ENCODE measurements around the gene SELENOK.
"Not testable (repeated sequence)": the region's sequence is repeated elsewhere in the genome, so short reads cannot be mapped to it uniquely, and the experiment has no call there.

SELENOK gene

DNA sequence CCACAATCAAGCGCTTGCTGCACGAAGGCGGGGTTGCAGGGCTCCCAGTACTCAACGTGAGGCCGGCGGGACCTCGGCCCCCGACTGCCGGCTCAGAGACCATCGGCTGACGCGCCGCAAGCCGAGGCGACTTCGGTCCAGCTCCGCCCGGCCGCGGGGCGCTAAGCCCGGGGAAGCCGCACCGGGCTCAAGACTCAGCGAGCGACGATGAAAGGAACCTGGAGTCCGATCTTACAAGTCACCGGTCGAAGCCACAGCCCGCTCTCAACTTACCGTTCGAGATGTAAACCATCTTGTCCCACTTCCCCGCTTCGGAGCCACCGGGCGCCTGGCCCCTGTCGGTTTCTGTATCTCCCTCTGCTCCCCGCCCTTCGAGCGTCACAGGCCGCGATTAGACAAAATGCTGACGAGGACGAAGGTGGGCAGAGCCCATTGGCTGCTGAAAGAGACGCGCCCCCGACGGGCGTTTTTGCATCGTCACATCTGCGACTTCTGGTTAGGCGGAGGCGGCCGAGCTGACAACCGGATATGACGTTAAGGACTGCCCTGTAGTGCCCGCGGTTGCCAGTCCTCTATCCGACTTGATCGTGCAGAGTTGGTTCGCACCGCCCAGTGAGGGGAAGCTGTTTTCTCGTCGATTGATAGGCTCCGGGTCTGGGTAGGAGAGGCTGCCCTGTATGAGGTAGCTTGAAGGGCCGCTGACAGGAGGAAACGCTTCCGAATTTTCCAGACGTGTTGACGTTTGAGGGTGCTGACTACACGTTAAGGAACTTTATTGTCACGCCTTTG, at the start of gene SELENOK:
Gene SELENOK (minus strand): TSS at position 363 of the 789 bp plus-strand sequence.
- peak; percentile 97 for DNase-seq (ENCODE audit: low spot score)

DNA sequence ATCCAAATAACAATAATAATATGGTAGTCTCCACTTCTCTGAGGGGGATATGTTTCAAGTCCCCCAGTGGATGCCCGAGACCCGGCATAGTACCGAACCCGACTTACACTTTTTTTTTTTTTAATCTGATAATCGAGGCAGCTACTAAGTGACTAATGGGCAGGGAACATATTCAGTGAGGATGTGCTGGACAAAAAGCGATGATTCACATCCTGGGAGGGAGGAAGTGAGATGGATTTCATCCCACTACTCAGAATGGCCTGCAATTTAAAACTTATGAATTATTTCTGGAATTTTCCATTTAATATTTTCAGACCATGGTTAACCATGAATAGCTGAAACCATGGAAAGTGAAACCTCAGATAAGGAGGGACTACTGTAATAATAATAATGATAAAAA, 49.5 kb upstream of the SELENOK start:
- DNase-seq (ENCODE audit: low spot score), result peak; percentile 25

DNA sequence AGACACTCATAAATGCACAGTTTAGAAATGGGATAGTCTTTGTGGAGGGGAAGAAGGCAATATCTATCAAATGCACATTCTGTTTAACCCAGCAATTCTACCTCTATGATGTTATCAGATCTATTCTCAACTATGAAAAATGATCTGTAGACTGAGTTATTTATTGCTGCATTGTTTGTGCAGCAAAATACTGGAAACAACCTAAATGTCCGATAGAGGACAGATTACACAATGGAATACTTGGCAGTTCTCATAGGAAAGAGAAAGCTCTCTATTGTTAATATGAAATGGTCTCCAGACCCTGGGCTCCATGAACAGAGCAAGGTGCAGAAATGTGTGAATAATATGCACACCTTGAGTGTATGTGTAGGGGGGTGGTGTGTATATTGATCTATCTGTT, 49.0 kb upstream of the SELENOK start:
- DNase-seq (ENCODE audit: low spot score), result no peak

DNA sequence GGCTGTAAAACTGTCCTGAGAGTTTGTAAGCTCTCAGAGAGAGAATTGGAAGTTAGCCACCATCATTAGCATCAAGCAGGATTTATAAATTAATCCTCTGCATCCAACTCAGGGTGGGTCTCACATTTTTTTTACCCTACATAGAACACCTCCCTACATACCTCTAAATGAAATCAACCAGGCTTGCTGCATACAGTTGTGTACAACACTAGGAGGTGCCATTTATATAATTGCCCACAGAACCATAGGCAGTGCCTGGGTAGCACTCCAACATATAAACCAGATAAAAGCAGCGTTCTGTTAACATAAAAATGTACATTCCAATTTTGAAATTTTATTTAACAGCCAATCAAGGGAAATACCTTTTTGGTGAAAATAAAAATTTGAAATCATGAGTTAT, 48.2 kb upstream of the SELENOK start:
- DNase-seq (ENCODE audit: low spot score), result no peak

DNA sequence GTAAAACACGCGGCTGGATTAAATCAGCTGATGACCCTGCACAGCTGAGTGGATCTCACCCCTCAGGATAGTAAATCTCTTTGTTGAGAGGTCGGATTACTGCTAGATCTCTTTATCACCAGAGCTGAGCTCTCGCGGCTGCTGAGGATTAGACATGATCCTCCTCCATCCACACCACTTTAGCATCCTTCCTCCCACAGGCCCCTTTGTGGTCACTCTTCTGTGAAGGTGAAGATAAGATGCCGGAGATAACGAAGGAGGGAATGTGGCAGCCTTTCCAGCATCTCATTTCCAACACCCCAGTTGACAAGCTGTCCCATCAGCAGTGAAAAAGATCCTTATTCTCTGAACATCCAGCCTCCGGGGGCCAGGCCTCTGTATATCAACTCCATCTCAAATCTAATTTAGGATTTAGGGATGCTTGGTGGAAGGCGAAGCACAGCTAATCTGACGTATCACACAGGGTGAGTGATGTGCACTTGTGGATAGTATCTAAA, 47.5 kb upstream of the SELENOK start:
- no peak for DNase-seq (ENCODE audit: low spot score)

DNA sequence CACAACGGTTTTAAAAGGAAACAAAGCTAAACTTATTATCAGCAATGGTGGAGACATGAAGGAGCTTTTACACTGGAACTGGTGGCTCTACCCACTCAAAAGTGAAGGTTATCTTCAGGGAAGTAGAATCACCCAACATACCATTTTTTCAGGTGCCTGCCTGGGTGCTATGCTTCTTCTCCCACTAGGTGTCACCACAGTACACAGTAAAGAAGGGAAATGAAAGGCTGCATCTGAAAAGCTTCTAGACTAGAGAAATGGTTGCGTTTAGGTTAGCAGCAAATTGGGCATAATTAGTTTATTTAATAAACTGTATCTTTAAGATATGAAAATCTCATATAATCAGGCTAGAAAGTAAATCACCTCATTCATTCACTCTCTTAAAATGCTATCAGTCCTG, 47.0 kb upstream of the SELENOK start:
- DNase-seq (ENCODE audit: low spot score), result peak; percentile 69

DNA sequence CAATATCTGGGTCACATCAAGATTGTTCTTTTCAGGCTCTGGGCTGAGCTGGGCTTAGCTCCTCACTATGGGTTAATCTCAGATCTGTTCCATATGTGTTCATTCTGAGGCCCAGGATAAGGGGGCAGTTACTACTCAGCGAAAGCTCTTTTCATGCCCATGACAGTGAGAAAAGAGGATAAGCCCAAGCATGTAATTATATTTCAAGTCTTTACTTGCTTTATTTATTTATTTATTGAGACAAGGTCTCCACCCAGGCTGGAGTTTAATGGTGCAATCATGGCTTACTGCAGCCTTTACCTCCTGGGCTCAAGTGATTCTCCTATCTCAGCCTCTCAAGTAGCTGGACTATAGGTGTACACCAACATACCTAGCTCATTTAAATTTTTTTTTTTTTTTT, 44.7 kb upstream of the SELENOK start:
- DNase-seq (ENCODE audit: low spot score), result no peak

DNA sequence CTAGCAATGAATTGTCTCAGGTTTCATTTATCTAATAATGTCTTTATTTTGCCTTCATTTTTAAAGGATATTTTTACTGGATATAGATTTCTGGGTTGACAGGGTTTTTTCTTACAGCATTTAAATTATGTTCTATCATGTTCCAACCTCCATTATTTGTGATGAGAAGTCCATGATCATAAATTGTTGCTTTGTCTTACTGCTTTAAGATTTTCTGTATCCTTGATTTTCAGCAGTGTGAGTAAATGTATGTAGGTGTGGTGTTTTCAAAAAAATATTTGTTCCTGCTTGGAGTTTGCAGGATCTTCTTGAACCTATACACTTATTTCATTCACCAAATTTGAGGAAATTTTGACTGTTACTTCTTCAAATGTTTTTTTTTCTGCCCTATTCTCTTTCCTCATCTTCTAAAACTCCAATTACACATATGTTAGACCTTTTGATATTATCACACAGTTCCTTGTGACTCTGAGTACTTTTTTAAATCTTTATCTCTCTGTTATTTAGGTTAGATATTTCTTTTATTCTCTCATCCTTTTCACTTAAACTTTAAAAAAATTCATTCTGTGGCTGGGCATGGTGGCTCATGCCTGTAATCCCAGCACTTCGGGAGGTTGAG, 43.7 kb upstream of the SELENOK start:
- DNase-seq (ENCODE audit: low spot score), result no peak

DNA sequence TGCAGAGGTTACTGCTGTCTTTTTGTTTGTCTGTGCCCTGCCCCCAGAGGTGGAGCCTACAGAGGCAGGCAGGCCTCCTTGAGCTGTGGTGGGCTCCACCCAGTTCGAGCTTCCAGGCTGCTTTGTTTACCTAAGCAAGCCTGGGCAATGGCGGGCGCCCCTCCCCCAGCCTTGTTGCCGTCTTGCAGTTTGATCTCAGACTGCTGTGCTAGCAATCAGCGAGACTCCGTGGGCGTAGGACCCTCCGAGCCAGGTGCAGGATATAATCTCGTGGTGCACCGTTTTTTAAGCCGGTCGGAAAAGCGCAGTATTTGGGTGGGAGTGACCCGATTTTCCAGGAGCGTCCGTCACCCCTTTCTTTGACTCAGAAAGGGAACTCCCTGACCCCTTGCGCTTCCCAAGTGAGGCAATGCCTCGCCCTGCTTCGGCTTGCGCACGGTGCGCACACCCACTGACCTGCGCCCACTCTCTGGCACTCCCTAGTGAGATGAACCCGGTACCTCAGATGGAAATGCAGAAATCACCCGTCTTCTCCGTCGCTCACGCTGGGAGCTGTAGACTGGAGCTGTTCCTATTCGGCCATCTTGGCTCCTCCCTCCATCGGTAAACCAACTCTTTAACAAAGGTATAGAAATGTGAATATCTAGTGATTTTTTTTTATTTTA, 35.7 kb upstream of the SELENOK start:
- DNase-seq (ENCODE audit: low spot score), result not testable (repeated sequence)

DNA sequence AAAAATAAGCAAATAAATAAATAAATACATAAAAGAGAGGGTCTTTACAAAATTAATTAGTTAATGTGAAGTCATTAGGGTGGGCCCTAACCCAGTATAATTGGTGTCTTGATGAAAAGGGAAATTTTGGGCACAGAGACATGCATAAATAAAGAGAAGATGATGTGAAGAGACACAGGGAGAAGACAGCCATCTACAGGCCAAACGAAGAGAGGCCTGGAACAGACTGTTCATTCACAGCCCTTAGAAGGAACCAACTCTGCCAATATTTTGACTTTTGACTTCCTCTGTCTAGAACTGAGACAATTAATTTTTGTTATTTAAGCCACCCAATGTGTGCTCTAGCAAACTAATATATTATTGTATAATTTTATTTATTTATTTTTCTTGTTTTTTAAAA, 29.6 kb upstream of the SELENOK start:
- DNase-seq (ENCODE audit: low spot score), result peak; percentile 29

DNA sequence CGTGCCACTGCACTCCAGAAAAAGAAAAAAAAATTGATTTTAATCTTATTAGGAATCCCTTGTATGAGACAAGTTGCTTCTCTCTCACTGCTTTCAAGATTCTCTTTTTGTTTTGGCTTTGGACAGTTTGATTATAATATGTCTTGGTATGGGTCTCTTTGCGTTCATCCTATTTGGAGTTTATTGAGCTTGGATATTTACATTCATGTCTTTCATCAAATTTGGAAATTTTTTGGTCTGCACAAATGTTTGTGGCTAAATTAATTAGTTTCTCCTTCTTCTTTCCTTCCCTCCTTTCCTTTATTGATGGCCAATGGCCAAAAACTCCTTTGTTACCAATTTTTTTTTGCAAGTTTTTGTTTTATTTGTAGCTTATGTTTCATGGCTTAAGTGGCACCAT, 28.1 kb upstream of the SELENOK start:
- DNase-seq (ENCODE audit: low spot score), result no peak

DNA sequence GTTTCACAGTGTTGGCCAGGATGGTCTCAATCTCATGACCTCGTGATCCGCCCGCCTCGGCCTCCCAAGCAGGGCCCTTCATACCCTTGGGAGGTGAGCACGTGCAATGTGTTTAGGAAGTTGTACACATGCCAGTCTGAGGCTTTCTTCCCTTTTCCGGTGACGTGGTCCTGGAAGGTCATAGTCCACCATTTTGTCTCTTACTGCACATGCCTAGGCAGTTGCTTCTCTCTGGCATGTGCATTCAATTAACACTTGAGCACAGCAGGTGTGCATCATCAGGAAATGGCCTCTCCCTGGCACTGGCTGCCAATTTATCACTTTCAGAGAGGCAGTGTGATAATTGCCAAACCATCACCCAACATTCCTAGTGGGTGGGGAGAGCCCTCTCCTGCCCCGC, 21.7 kb upstream of the SELENOK start:
- no peak for DNase-seq (ENCODE audit: low spot score)

DNA sequence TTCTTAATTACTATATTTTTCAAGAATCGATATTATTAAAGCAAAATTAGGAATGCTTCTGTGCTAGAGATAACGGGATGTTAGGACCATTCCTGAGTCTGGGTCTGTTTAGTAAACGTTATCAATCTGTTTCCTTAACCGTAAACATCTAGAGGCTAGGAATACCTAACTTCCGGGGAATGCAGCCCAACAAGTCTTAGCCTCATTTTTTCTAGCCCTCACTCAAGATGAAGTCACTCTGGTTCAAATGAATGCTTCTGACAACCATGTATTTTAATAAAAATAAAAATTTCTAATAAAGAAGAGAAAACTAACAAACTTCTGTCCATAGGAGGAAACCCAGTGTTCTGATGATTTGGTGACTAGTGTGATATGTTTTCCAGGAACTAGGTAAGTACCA, 11.1 kb upstream of the SELENOK start:
- DNase-seq (ENCODE audit: low spot score), result no peak

DNA sequence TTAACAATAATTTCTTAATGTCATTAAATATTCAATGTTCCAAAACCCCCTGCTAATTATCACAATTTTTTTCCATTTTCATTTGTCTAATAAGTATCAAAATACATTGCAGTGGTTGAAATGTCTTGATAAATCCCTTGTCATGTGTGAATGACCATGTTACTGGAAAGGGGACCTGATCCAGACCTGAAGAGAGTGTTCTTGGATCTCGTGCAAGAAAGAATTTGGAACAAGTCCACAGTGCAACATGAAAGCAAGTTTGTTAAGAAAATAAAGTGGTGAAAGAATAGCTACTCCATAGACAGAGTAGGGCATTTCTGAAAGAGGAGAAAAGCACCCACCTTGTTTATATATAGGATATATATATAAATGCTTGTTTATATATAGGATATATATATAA, 10.4 kb upstream of the SELENOK start:
- DNase-seq (ENCODE audit: low spot score), result no peak

DNA sequence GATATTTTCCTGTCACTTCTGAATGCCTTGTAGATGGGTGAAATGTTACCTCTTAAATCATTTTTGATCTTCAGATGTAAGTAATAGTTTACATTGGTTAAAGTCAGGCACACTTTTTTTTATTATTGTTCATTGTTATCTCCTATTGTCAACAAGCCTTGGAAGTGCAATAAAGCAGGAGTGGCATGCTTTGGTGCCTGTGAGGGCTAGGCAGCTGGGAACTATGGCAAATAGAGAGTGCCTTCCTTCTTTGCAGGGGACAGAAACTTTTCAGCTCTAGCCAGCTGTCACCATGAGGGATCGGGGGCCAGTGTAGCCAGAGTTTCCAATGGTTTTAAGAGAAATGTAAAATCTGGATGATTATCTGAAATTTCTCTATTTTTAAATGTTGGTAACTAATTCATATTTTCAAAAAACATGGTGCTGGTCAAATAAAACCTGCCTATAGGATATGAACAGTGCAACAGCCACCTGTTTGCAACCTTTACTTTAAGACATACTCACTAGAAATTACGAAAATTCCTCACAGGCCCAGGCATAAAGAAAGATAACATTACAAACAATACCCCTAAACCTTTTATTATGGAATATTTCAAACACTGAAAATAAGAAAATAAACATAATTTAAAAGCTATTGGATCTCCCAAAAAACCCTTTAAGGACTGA, 9.1 kb upstream of the SELENOK start:
- DNase-seq (ENCODE audit: low spot score), result no peak

DNA sequence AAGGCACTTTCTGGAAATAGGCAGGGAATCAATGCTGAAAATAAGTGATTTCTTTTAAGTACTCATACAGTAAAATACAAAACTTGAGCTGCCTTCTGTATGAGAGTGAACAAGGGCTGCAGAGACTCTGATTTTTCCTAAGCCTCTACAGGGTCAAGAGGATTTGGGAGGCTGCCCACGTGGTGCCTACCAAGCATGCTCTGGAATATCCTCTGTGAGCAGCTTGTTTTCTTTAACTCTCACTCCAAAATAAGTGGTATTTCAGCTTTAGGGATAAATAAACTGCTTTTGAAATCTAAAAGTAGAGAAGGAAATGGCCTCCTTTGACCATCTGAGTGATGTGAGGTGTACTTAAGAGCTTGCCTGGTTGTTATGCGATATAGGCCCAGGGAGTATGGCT, 8.1 kb upstream of the SELENOK start:
- DNase-seq (ENCODE audit: low spot score), result no peak

DNA sequence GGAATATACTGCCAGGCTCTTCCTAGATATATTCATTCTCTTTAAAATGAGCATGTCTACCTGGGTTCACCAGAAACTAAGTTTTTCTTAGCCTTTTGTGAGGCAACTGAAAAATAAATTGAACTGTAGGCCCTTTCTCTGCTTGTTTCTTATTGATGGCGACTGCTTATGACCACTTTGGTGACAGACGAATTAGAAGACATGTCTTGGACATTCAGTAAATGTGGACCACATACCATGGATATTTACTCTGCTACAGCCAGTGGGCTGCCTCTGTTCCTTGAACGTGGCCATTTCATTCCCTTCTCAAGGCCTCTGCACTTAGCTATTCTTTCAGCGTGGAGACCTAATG, 603 bp upstream of the SELENOK start:
- DNase-seq (ENCODE audit: low spot score), result no peak

DNA sequence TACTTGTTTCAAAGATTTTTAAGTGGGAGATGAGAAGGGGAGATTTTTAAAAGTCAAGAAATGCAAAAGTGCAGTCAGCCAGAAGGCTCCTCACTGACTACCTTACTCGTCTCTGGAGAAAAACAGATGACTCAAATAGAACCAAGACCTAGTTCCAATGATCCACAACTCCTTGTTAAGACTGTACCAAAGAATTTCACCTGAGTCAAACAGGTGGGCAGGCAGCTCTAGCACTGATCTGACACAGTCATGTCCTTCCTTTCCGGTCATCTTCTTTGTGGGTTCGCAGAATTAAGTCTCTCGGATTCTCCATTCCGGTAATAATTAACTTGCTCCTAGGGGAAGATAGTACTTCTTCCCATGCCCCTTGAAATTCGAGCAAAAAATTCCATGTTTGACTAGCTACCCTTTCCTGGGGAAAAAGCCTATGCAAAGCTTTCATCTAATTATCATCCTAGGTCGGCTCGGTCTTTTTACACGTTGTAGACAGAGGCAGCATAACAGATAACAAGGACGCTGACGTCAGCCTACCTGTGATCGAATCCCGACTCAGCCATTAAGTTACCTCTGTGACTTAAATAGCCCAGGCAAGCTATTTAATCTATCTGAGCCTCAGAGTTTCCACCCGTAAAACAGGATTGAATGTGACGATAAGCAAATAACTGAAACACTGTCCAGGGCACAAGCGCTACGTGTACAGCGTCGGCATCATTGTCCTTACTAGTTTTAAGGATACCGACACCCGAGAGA, 758 bp downstream of the SELENOK start:
- DNase-seq (ENCODE audit: low spot score), result peak; percentile 2

DNA sequence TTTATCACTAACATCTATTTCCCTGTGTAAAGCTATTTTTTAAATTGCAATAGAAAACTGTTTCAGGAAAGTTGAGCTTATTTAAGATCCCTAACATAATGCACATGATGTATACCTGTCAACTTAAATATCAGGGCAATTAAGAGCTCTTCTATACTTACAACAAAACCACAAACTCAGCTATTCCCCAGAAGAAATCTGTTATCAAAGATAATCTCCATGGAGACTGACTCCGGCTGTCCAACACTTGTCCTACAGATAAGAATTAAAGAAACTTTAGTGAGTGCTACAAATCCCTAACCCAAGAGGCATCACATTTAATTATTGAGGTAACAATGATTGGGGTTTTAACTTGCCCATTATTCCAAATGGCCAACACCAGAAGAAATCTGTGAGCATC, 3.4 kb downstream of the SELENOK start:
- DNase-seq (ENCODE audit: low spot score), result no peak

DNA sequence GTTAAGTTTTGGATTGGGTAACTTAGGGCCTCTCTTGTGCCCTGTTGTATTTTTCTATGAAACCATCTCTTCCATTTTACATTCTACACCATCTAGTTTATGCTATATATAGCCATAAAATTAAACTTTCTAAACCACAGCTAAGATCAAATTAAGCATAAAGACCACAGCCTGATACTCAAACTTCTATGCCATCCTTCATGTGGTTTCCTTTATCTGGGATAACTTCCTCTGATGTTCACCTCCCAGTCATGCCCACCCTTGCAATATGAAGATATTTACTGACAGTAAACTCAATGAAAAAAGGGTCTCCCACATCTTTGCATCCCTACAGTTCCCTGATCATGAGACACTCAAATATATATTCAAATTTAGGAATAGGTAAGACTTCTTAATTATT, 4.2 kb downstream of the SELENOK start:
- no peak for DNase-seq (ENCODE audit: low spot score)

DNA sequence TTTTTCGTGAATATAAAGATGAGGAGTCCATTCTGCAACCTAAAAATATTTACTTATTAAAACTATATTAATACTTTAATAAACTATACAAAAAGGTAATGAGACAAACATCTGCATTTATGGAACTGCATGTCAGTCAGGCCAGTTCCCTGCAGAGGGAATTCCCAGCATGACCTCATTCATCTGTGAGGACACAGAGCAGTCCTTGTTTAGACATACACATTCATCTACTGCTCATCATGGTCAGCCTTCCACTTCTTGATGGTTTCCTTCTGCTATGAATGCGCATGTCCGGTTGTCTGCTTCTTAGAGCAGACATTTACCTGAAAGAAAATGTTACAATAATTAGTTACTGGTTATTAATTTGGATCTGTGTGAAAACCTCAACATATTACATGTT, 6.4 kb downstream of the SELENOK start:
- DNase-seq (ENCODE audit: low spot score), result no peak

DNA sequence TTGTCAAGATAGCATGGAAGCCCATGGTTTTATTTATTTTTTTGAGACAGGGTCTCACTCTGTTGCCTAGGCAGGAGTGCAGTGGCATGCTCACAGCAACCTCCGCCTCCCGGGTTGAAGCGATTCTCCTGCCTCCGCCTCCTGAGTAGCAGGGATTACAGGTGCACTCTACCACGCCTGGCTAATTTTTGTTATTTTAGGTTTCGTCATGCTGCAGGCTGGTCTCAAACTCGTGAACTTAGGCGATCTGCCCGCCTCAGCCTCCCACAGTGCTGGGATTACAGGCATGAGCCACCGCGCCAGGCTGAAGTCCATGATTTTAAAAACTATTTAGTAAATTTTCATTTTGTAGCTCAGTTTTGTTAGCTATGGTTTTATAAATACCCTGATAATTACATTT, 7.0 kb downstream of the SELENOK start:
- no peak for DNase-seq (ENCODE audit: low spot score)

Measured in AG08395 (cell line).